Panc1 (cell line): ENCODE results near the gene HSPA4L.

ENCODE experiments used
- CTCF ChIP-seq: fragments of 450-650 bp; IDR thresholded peaks from 2 replicates; pipeline ENCODE4 v1.5.1; 2017; ENCODE audit warnings: mild to moderate bottlenecking
- SIN3A ChIP-seq: IDR thresholded peaks from 2 replicates; pipeline ENCODE4 v1.6.1; 2012; ENCODE audit warnings: low read depth, mild to moderate bottlenecking, low read length, moderate library complexity, borderline replicate concordance; ENCODE audit not compliant: insufficient read depth
- TCF7L2 ChIP-seq: IDR thresholded peaks from 2 replicates; pipeline ENCODE4 v1.6.1; 2011; ENCODE audit warnings: mild to moderate bottlenecking, low read depth, low read length, inconsistent platforms

DNA sequence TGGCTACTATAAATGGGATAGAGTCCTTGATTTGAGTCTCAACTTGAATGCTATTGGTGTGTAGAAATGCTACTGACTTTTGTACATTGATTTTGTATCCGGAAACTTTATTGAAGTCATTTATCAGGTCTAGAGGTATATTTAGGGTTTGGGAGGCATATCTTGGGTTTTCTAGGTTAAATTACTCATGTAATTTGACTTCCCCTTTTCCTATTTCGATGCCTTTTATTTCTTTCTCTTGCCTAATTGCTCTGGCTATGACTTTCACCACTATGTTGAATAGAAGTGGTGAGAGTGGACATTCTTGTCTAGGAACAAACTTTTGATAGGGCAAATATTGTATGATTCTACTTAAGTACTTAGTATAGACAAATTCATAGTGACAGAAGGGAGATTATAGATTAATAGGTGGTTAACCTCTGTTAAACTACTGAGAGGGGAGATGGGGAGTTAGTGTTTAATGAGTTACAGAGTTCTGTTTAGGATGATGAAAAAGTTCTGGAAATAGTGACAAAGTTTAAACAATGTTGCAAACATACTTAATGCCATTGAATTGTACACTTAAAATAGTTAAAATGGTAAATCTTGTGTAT, 22.8 kb upstream of the HSPA4L start:
- TF ChIP-seq CTCF (no peak), SIN3A (no peak), TCF7L2 (no peak)
